Upper lobe of right lung (tissue), 1 donor: Measurements from ENCODE around the gene LRP1B. TPM values are rescaled to one million over a fixed set of nuclear protein-coding genes. Genes with fewer than 3 reads are reported as not detected.

Source experiments
- ATAC-seq: fragments of 200-7000 bp; cut with Tn5 transposase; one replicate; pipeline ENCODE4 v1.9.1; 2020; ENCODE audit warnings: mild to moderate bottlenecking, moderate library complexity
- DNase-seq: peaks from one replicate; pipeline ENCODE4 v3.0.0-alpha.2; 2020
- H3K27ac ChIP-seq: fragments of 200-600 bp; one replicate; pipeline ENCODE4 v1.8.0; 2022
- H3K27me3 ChIP-seq: fragments of 200-600 bp; one replicate; pipeline ENCODE4 v1.8.0; 2022; ENCODE audit warnings: mild to moderate bottlenecking
- H3K36me3 ChIP-seq: fragments of 200-600 bp; one replicate; pipeline ENCODE4 v1.8.0; 2022
- H3K4me1 ChIP-seq: fragments of 200-600 bp; one replicate; pipeline ENCODE4 v1.8.0; 2022
- H3K4me3 ChIP-seq: fragments of 200-600 bp; one replicate; pipeline ENCODE4 v1.8.0; 2022; ENCODE audit warnings: mild to moderate bottlenecking
- H3K9me3 ChIP-seq: fragments of 200-600 bp; one replicate; pipeline ENCODE4 v1.8.0; 2022
- CTCF ChIP-seq: fragments of 200-600 bp; IDR thresholded peaks from one replicate; pipeline ENCODE4 v1.8.0; 2022; ENCODE audit warnings: antibody characterized with exemption
- intact Hi-C: fragments of 100-400 bp; cut with DNase I; formaldehyde crosslinking; loops from one replicate; pipeline ENCODE4 v1.11.0; 2022
- total RNA-seq: library from RNA; stranded (reverse); fragmentation: NEBNext Ultra II Directional; extraction: Animal tissue kit (Norgen Biotek cat#: 25700); gene quantifications from one replicate; pipeline ENCODE4 v1.2.1, GENCODE V29; 2021
- donor health status: DM: no; HTN: yes; CAD: no; lungs with severe emphysema.

Gene LRP1B
- total RNA-seq, 1 donor from 2014 or later: 0.12 TPM

GRCh38 chr2:141137122-141137693, 993.6 kb downstream of the LRP1B start:
- no peak for ATAC-seq
- no peak overlapping the region for H3K4me3 ChIP-seq
- H3K4me1 ChIP-seq: no peaks in the 10 kb centered on the region
- H3K36me3 ChIP-seq: no peaks in the 10 kb centered on the region
- intact Hi-C loops: no loop called here
- DNase-seq: no peak
- TF ChIP-seq CTCF: no peak
- H3K27me3 ChIP-seq: no peaks in the 10 kb centered on the region
- no peak overlapping the region for H3K27ac ChIP-seq
- no peaks in the 10 kb centered on the region for H3K9me3 ChIP-seq

GRCh38 chr2:141133883-141134282, 996.9 kb downstream of the LRP1B start:
- intact Hi-C loops: no loop called here
- Histone ChIP-seq H3K4me1 (no peaks in the 10 kb centered on the region), H3K36me3 (no peaks in the 10 kb centered on the region), H3K27me3 (no peaks in the 10 kb centered on the region), H3K9me3 (no peaks in the 10 kb centered on the region), H3K27ac (no peak overlapping the region), H3K4me3 (no peak overlapping the region)
- no peak for ATAC-seq
- no peak for DNase-seq
- TF ChIP-seq CTCF: no peak

- TF ChIP-seq CTCF: no peak
- H3K4me3 ChIP-seq: no peak overlapping the region
- intact Hi-C loops: no loop called here
- no peaks in the 10 kb centered on the region for H3K9me3 ChIP-seq
- no peak for DNase-seq
- no peak overlapping the region for H3K27ac ChIP-seq
- no peaks in the 10 kb centered on the region for H3K27me3 ChIP-seq
- no peaks in the 10 kb centered on the region for H3K36me3 ChIP-seq
- no peak for ATAC-seq
- H3K4me1 ChIP-seq: no peaks in the 10 kb centered on the region
These were observed 1005.4 kb downstream of the LRP1B start for GRCh38 chr2:141125432-141125831.

GRCh38 chr2:141118836-141119235, 1012.0 kb downstream of the LRP1B start:
- intact Hi-C loops: no loop called here
- Histone ChIP-seq H3K27ac (no peak overlapping the region), H3K4me3 (no peak overlapping the region), H3K9me3 (no peaks in the 10 kb centered on the region), H3K4me1 (no peaks in the 10 kb centered on the region), H3K36me3 (no peaks in the 10 kb centered on the region), H3K27me3 (no peaks in the 10 kb centered on the region)
- ATAC-seq: no peak
- TF ChIP-seq CTCF: no peak
- DNase-seq: no peak

GRCh38 chr2:141113301-141113700, 1017.5 kb downstream of the LRP1B start:
- no peaks in the 10 kb centered on the region for H3K27me3 ChIP-seq
- no peak for TF ChIP-seq CTCF
- no peaks in the 10 kb centered on the region for H3K4me1 ChIP-seq
- H3K4me3 ChIP-seq: no peak overlapping the region
- DNase-seq (no peak), ATAC-seq (no peak)
- H3K9me3 ChIP-seq: no peaks in the 10 kb centered on the region
- intact Hi-C loops: no loop called here
- H3K27ac ChIP-seq: no peak overlapping the region
- no peaks in the 10 kb centered on the region for H3K36me3 ChIP-seq

- H3K27me3 ChIP-seq: no peaks in the 10 kb centered on the region
- intact Hi-C loops: no loop called here
These were observed 1021.2 kb downstream of the LRP1B start for GRCh38 chr2:141109633-141110032.

More at GRCh38 chr2:141109633-141110032, 1021.2 kb downstream of the LRP1B start:
- no peaks in the 10 kb centered on the region for H3K4me1 ChIP-seq
- no peak for DNase-seq
- TF ChIP-seq CTCF: no peak
- H3K27ac ChIP-seq: no peak overlapping the region
- no peaks in the 10 kb centered on the region for H3K9me3 ChIP-seq
- ATAC-seq: no peak
- no peaks in the 10 kb centered on the region for H3K36me3 ChIP-seq
- H3K4me3 ChIP-seq: no peak overlapping the region
